K562 (cell line): ENCODE results near the gene RHAG. TPM values are rescaled to one million over a fixed set of nuclear protein-coding genes. Genes with fewer than 3 reads are reported as not detected.

Experiments used
- ARNT ChIP-seq, 2 experiments: fragments of 450-650 bp; IDR thresholded peaks; 2 replicates each; pipeline ENCODE4 v1.6.1; 2016; ENCODE audit warnings: mild to moderate bottlenecking in 1 of 2
- C11orf30 ChIP-seq: fragments of 450-650 bp; IDR thresholded peaks from 2 replicates; pipeline ENCODE4 v1.6.1; 2016; ENCODE audit warnings: low read depth, mild to moderate bottlenecking
- E4F1 ChIP-seq: fragments of 250-450 bp; sonication (Bioruptor Pico); IDR thresholded peaks from 2 replicates; pipeline ENCODE4 v1.5.0; 2021; ENCODE audit warnings: mild to moderate bottlenecking, borderline replicate concordance
- EP300 ChIP-seq: IDR thresholded peaks from 2 replicates; pipeline ENCODE4 v1.6.1; 2012; ENCODE audit warnings: low read length, improper control_type of control experiment
- HDAC1 ChIP-seq, 2 experiments: fragments of 450-650 bp; IDR thresholded peaks; 2 replicates each; pipeline ENCODE4 v1.6.1; 2016 to 2017; ENCODE audit warnings: inconsistent platforms in 1 of 2, mild to moderate bottlenecking in 1 of 2, moderate library complexity in 1 of 2
- ID3 ChIP-seq, 2 experiments: fragments of 250-450 bp in 1 of 2; fragments of 450-650 bp in 1 of 2; sonication (Bioruptor Pico) in 1 of 2; IDR thresholded peaks; 2 replicates each; pipeline versions ENCODE4 v1.6.1 to v1.8.0; 2016 to 2021; ENCODE audit warnings: mild to moderate bottlenecking in 2 of 2, moderate library complexity in 2 of 2, missing compliant biosample characterization in 1 of 2, missing genetic modification characterization in 1 of 2
- KDM1A ChIP-seq, 2 experiments: fragments of 450-650 bp; IDR thresholded peaks; 2 replicates each; pipeline ENCODE4 v1.6.1; 2016; ENCODE audit warnings: mild to moderate bottlenecking in 2 of 2
- NCOA2 ChIP-seq, 2 experiments: fragments of 450-650 bp; IDR thresholded peaks; 2 replicates each; pipeline ENCODE4 v1.6.1; 2018; ENCODE audit warnings: mild to moderate bottlenecking in 2 of 2, moderate library complexity in 1 of 2; ENCODE audit not compliant: partially characterized antibody in 2 of 2
- POLR2AphosphoS2 ChIP-seq: IDR thresholded peaks from 2 replicates; pipeline ENCODE4 v1.6.1; 2012; ENCODE audit warnings: low read length, improper control_type of control experiment
- RAD21 ChIP-seq, 2 experiments: fragments of 250-450 bp in 1 of 2; fragments of 450-650 bp in 1 of 2; sonication (Bioruptor Pico) in 1 of 2; formaldehyde crosslinking in 1 of 2; IDR thresholded peaks in 1 of 2; conservative IDR thresholded peaks in 1 of 2; 2 replicates each; pipeline versions ENCODE4 v1.4.0 to v1.8.0; 2020 to 2022; ENCODE audit warnings: mild to moderate bottlenecking in 2 of 2, moderate library complexity in 1 of 2
- REST ChIP-seq, 2 experiments: fragments of 450-650 bp; formaldehyde crosslinking in 1 of 2; IDR thresholded peaks; 2 replicates each; pipeline versions ENCODE4 v1.4.0 to v1.6.1; 2014 to 2020; ENCODE audit warnings: mild to moderate bottlenecking in 2 of 2, borderline replicate concordance in 1 of 2, low read depth in 1 of 2
- SMAD1 ChIP-seq: fragments of 150-350 bp; IDR thresholded peaks from 2 replicates; pipeline ENCODE4 v1.6.1; 2014; ENCODE audit warnings: low read length, low read depth; ENCODE audit not compliant: partially characterized antibody
- SMARCA5 ChIP-seq: fragments of 450-650 bp; IDR thresholded peaks from 2 replicates; pipeline ENCODE4 v1.6.1; 2016
- SMC3 ChIP-seq: conservative IDR thresholded peaks from 2 replicates; pipeline ENCODE4 v1.6.1; 2011; ENCODE audit warnings: low read depth, low read length, improper control_type of control experiment; ENCODE audit not compliant: insufficient read depth
- ZNF217 ChIP-seq: sonication (generic); formaldehyde crosslinking; IDR thresholded peaks from 2 replicates; pipeline ENCODE4 v1.8.0; 2022; ENCODE audit warnings: mild to moderate bottlenecking, missing genetic modification reagents
- ZNF232 ChIP-seq: sonication (generic); formaldehyde crosslinking; IDR thresholded peaks from 2 replicates; pipeline ENCODE4 v1.8.0; 2022; ENCODE audit warnings: mild to moderate bottlenecking, missing genetic modification reagents
- polyA plus RNA-seq, 8 experiments: library from polyadenylated mRNA; depleted of rRNA in 4 of 8; stranded (reverse) in 5 of 8; unstranded in 3 of 8; fragments of >200 nt; fragmentation: Nextera tagmentation in 2 of 8; fragmentation: Illumina TruSeq in 1 of 8; extraction: Ambion mirVana in 2 of 8; extraction: Trizol in 1 of 8; gene quantifications; 2 replicates each; pipeline versions ENCODE4 v1.2.1 to v1.2.3, GENCODE V29; 2011 to 2014; ENCODE audit warnings: inconsistent platforms in 1 of 8, missing spikeins in 1 of 8
- total RNA-seq, 7 experiments: library from RNA; depleted of rRNA in 6 of 7; stranded (reverse); fragments of >200 nt in 6 of 7; fragmentation: Illumina TruSeq in 2 of 7; extraction: Trizol in 2 of 7; gene quantifications; 2 replicates each; pipeline versions ENCODE4 v1.2.1 to v1.2.3, GENCODE V29; 2011 to 2021; ENCODE audit warnings: low replicate concordance in 1 of 7

Gene RHAG
- total and polyA plus RNA-seq, 9 of the 15 experiments (the other 6 are each of a cell fraction or from before 2014, with no cell fraction given) = 290 to 1,202 (median 505) TPM

- TF ChIP-seq SMARCA5 (peak; percentile 10; the same call in 1 of the 2 replicates), ZNF232 (CRISPR knock-in tag) (no peak), SMAD1 (peak; percentile 58), REST (IDR thresholded peaks at IDR 0.05; ENCODE audit: borderline replicate concordance) (peak; percentile 75; the same call in 1 of the 2 replicates), REST (CRISPR knock-in tag; IDR thresholded peaks at IDR 0.05; ENCODE audit: low read depth) (no peak), C11orf30 (peak; percentile 50; the same call in 1 of the 2 replicates), RAD21 (CRISPR knock-in tag; conservative IDR thresholded peaks at IDR 0.05 in 1 of 2, IDR thresholded peaks at IDR 0.05 in 1 of 2) (peak; percentile 83 to 91), HDAC1 (IDR thresholded peaks at IDR 0.05) (0 out of 4 replicates have a peak, but pooled peaks of 1 of the 2 experiments have one; percentile 31), ARNT (IDR thresholded peaks at IDR 0.05) (peak in 1 of 2 experiments; percentile 63; a peak in 1 of 4 replicates), E4F1 (no peak), ZNF217 (CRISPR knock-in tag) (no peak), EP300 (no peak), SMC3 (peak; percentile 50), KDM1A (IDR thresholded peaks at IDR 0.05) (peak; percentile 45 to 69; a peak in 3 of 4 replicates), POLR2AphosphoS2 (peak; percentile 78; the same call in 1 of the 2 replicates), ID3 (CRISPR knock-in tag; IDR thresholded peaks at IDR 0.05) (no peak), ID3 (tag; IDR thresholded peaks at IDR 0.05) (no peak), NCOA2 (IDR thresholded peaks at IDR 0.05; ENCODE audit: partially characterized antibody in 2 of 2) (peak in 1 of 2 experiments; percentile 27)
Measured at GRCh38 chr6:49606721-49607390, 29.8 kb downstream of the RHAG start (continued).
